ENCODE data around the gene PC. TPM values are rescaled to one million over a fixed set of nuclear protein-coding genes. Genes with fewer than 3 reads are reported as not detected.

PC gene
- total and polyA plus RNA-seq, 9 of the 15 experiments (the other 6 are each of a cell fraction or from before 2014, with no cell fraction given) = 0.94 to 38.0 (median 8.7) TPM

GRCh38 chr11:66934950-66935779, 23.0 kb downstream of the PC start (continued):
- TF ChIP-seq ZBTB34 (CRISPR knock-in tag; IDR thresholded peaks at IDR 0.05) (no peak), HNRNPK (IDR thresholded peaks at IDR 0.05; ENCODE audit: low read depth, low read length, poor library complexity, severe bottlenecking) (no peak), POLR2A (conservative IDR thresholded peaks at IDR 0.05) (0 out of 2 replicates have a peak, but pooled peaks have one; percentile 45), ZNF311 (CRISPR knock-in tag; IDR thresholded peaks at IDR 0.05) (no peak), BRF2 (IDR thresholded peaks at IDR 0.05; ENCODE audit: borderline replicate concordance, insufficient read depth, insufficient read length) (no peak), HINFP (tag; conservative IDR thresholded peaks at IDR 0.05; ENCODE audit: low read depth) (no peak), PREB (CRISPR knock-in tag; IDR thresholded peaks at IDR 0.05) (no peak), ZNF592 (IDR thresholded peaks at IDR 0.05) (peak; percentile 60), ADNP (tag; IDR thresholded peaks at IDR 0.05) (no peak), LEF1 (IDR thresholded peaks at IDR 0.05) (peak; percentile 57; the same call in 1 of the 2 replicates), SREBF1 (IDR thresholded peaks at IDR 0.05; ENCODE audit: borderline replicate concordance, low read depth, low read length) (no peak), ZBTB1 (CRISPR knock-in tag; IDR thresholded peaks at IDR 0.05; ENCODE audit: borderline replicate concordance, low read depth) (no peak), TFAP4 (CRISPR knock-in tag; IDR thresholded peaks at IDR 0.05; ENCODE audit: borderline replicate concordance) (no peak), FOXA3 (CRISPR knock-in tag; conservative IDR thresholded peaks at IDR 0.05 in 1 of 2, IDR thresholded peaks at IDR 0.05 in 1 of 2) (0 out of 4 replicates have a peak, but pooled peaks of 1 of the 2 experiments have one; percentile 14)
